ENCODE data around the gene MATCAP1.

- no peak for TF ChIP-seq CTCF (IDR thresholded peaks at IDR 0.05; ENCODE audit: low read depth, low read length, missing input control)
- no peak for TF ChIP-seq RAD21 (IDR thresholded peaks at IDR 0.05)
- TF ChIP-seq TAF1 (conservative IDR thresholded peaks at IDR 0.05): no peak
- no peak for TF ChIP-seq NR2F2 (IDR thresholded peaks at IDR 0.05)
- TF ChIP-seq HNF4A (conservative IDR thresholded peaks at IDR 0.05): no peak
- no peak for TF ChIP-seq JUND (IDR thresholded peaks at IDR 0.05)
- TF ChIP-seq SP1 (IDR thresholded peaks at IDR 0.05): no peak
- no peak for TF ChIP-seq REST (IDR thresholded peaks at IDR 0.05)
- TF ChIP-seq MAX (IDR thresholded peaks at IDR 0.05): no peak
- TF ChIP-seq YY1 (IDR thresholded peaks at IDR 0.05): no peak
- no peak for TF ChIP-seq GABPA (IDR thresholded peaks at IDR 0.05 in 1 of 2, conservative IDR thresholded peaks at IDR 0.05 in 1 of 2)
- no peak for TF ChIP-seq FOXA1 (IDR thresholded peaks at IDR 0.05)
- TF ChIP-seq FOXA2 (IDR thresholded peaks at IDR 0.05): no peak
Observed at GRCh38 chr16:67226295-67226803, 42.6 kb upstream of the MATCAP1 start.

Data from liver (tissue), 3 donors.